Measurements from ENCODE around the gene ARHGEF28. TPM values are rescaled to one million over a fixed set of nuclear protein-coding genes. Genes with fewer than 3 reads are reported as not detected.

The ARHGEF28 gene
- total and polyA plus RNA-seq, 8 donors, result 14.9 to 36.2 (median 24.6) TPM

GRCh38 chr5:73626814-73627313 lies 868 bp downstream of the ARHGEF28 start:
- no peak for TF ChIP-seq CTCF (IDR thresholded peaks at IDR 0.05)
- no peaks in the 10 kb centered on the region for H3K27me3 ChIP-seq
- no peaks in the 10 kb centered on the region for H3K9me3 ChIP-seq
- peaks cover 15 to 45% (median 42%) of the 10 kb centered on the region in 3 donors for H3K4me1 ChIP-seq
- DNase-seq (peak in 1 of 6 donors; percentile 51), FAIRE-seq (no peak), ATAC-seq (no peak)
- H3K4me3 ChIP-seq, result peak overlapping the region; percentile 35 to 83 (median 57)
- 36 to 41% methylated on average over 14 of the region's 14 CpGs for WGBS, 2 donors
- intact Hi-C loops (cut with DNase I), result loop anchor here in 1 of 3 donors (10.0 kb wide), 1 partner anchor 48 kb away; no protein-coding TSS in a partner anchor
- no peaks in the 10 kb centered on the region for H3K36me3 ChIP-seq
- peak overlapping the region; percentile 77 to 91 (median 85) for H3K27ac ChIP-seq

- Histone ChIP-seq H3K27me3 (no peaks in the 10 kb centered on the region), H3K27ac (peak overlapping the region in 1 of 4 donors; percentile 34), H3K4me3 (no peak overlapping the region), H3K36me3 (no peaks in the 10 kb centered on the region), H3K9me3 (no peaks in the 10 kb centered on the region), H3K4me1 (peaks cover 8 to 40% (median 37%) of the 10 kb centered on the region in 3 donors)
- DNase-seq (no peak), FAIRE-seq (no peak), ATAC-seq (no peak)
- TF ChIP-seq CTCF (IDR thresholded peaks at IDR 0.05), result no peak
- intact Hi-C loops (cut with DNase I), result loop anchor here in 1 of 3 donors (10.0 kb wide), 1 partner anchor 45 kb away; no protein-coding TSS in a partner anchor
Measured at GRCh38 chr5:73629456-73629855, 3.5 kb downstream of the ARHGEF28 start.

- H3K4me1 ChIP-seq, result peaks cover 0 to 29% (median 27%) of the 10 kb centered on the region in 3 donors
- TF ChIP-seq CTCF (IDR thresholded peaks at IDR 0.05), result no peak
- H3K4me3 ChIP-seq, result no peak overlapping the region
- intact Hi-C loops (cut with DNase I), result no loop called here
- no peaks in the 10 kb centered on the region for H3K27me3 ChIP-seq
- H3K27ac ChIP-seq, result peak overlapping the region; percentile 27 to 47 (median 36)
- DNase-seq, result no peak
- FAIRE-seq, result no peak
- no peaks in the 10 kb centered on the region for H3K9me3 ChIP-seq
- no peak for ATAC-seq
- no peaks in the 10 kb centered on the region for H3K36me3 ChIP-seq
Measured at GRCh38 chr5:73630765-73631164, 4.8 kb downstream of the ARHGEF28 start.

GRCh38 chr5:73631500-73631899 lies 5.5 kb downstream of the ARHGEF28 start:
- intact Hi-C loops (cut with DNase I), result no loop called here
- FAIRE-seq, result no peak
- peak; percentile 85 to 89 (median 88) for ATAC-seq
- no peak for TF ChIP-seq CTCF (IDR thresholded peaks at IDR 0.05)
- peak in 3 of 6 donors; percentile 37 to 63 (median 48) for DNase-seq
- Histone ChIP-seq H3K36me3 (no peaks in the 10 kb centered on the region), H3K4me1 (peaks cover 0 to 29% (median 27%) of the 10 kb centered on the region in 3 donors), H3K9me3 (no peaks in the 10 kb centered on the region), H3K4me3 (no peak overlapping the region), H3K27ac (peak overlapping the region; percentile 27 to 47 (median 36)), H3K27me3 (no peaks in the 10 kb centered on the region)

- Histone ChIP-seq H3K36me3 (no peaks in the 10 kb centered on the region), H3K27ac (no peak overlapping the region), H3K4me3 (no peak overlapping the region), H3K9me3 (no peaks in the 10 kb centered on the region), H3K4me1 (peaks cover 4 to 34% (median 25%) of the 10 kb centered on the region in 3 donors), H3K27me3 (no peaks in the 10 kb centered on the region)
- no peak for TF ChIP-seq CTCF (IDR thresholded peaks at IDR 0.05)
- FAIRE-seq (no peak), ATAC-seq (peak in 2 of 4 donors; percentile 13 to 19), DNase-seq (no peak)
- intact Hi-C loops (cut with DNase I), result no loop called here
- 64 to 72% methylated on average over 5 of the region's 5 CpGs for WGBS, 2 donors
Measured at GRCh38 chr5:73633060-73633459, 7.1 kb downstream of the ARHGEF28 start.

Data from pancreas (tissue), 10 donors.